GM12891 (cell line): ENCODE results near the gene ARRDC4.

Experiments
- DNase-seq: peaks from one replicate; pipeline ENCODE4 v3.0.0; 2011; ENCODE audit warnings: low spot score; ENCODE audit not compliant: insufficient read length
- FAIRE-seq: peaks from 2 replicates; lab custom pipeline; 2011; peaks lifted over from hg19 to GRCh38; lab: Jason Lieb, UNC
- PAX5 ChIP-seq: IDR thresholded peaks from 2 replicates; pipeline ENCODE4 v1.6.1; 2011; ENCODE audit warnings: low read length, moderate library complexity, mild to moderate bottlenecking; ENCODE audit not compliant: insufficient read depth, severe bottlenecking
- POLR2A ChIP-seq: IDR thresholded peaks from 2 replicates; pipeline ENCODE4 v1.6.1; 2011; ENCODE audit warnings: low read depth, low read length, control low read depth
- POLR2AphosphoS5 ChIP-seq: IDR thresholded peaks from 2 replicates; pipeline ENCODE4 v1.6.1; 2011; ENCODE audit warnings: low read depth, low read length, control low read depth
- POU2F2 ChIP-seq: IDR thresholded peaks from 2 replicates; pipeline ENCODE4 v1.6.1; 2011; ENCODE audit warnings: low read depth, mild to moderate bottlenecking, control low read depth, low read length, moderate library complexity
- SPI1 ChIP-seq: IDR thresholded peaks from 2 replicates; pipeline ENCODE4 v1.6.1; 2011; ENCODE audit warnings: low read depth, low read length, control low read depth
- TAF1 ChIP-seq: IDR thresholded peaks from 2 replicates; pipeline ENCODE4 v1.6.1; 2011; ENCODE audit warnings: low read depth, low read length, control low read depth

ARRDC4 gene

DNA sequence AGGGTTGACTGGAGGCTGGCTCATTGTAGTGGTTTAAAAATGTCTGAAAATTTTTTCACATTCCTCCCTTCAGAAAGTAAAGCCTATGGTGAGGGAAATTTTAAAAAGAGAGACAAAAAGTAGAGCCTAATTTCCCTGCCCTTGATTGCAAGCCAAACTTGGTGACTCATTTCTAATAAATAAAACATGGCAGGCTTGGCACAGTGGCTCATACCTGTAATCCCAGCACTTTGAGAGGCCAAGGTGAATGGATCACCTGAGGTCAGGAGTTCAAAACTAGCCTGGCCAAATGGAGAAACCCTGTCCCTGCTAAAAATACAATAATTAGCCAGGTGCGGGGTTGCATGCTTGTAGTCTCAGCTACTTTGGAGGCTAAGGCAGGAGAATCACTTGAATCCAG, 18.9 kb upstream of the ARRDC4 start:
- DNase-seq (no peak), FAIRE-seq (no peak)
- TF ChIP-seq POLR2AphosphoS5 (no peak), PAX5 (no peak), POU2F2 (no peak), SPI1 (no peak), TAF1 (no peak), POLR2A (no peak)

DNA sequence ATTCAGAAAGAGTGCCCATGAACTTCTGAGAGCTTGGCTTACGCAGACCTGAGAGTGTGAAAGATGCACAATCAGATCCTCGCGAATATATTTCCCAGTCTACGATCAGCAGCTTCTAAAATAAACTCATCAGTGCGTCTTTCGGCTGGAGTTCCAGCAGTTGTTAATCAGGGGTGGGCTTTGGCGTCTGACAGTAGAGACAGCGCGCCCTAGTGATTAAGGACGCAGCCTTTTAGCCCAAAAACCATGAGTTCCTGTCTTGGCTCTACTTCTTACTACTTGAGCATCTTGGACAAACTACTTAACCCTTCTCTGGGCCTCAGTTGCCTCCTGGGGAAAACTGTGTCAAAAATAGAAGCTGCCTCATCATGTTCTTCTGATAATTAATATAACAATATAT, 15.8 kb upstream of the ARRDC4 start:
- no peak for FAIRE-seq
- DNase-seq = no peak
- TF ChIP-seq SPI1 (no peak), POU2F2 (no peak), POLR2AphosphoS5 (no peak), POLR2A (no peak), PAX5 (no peak), TAF1 (no peak)

DNA sequence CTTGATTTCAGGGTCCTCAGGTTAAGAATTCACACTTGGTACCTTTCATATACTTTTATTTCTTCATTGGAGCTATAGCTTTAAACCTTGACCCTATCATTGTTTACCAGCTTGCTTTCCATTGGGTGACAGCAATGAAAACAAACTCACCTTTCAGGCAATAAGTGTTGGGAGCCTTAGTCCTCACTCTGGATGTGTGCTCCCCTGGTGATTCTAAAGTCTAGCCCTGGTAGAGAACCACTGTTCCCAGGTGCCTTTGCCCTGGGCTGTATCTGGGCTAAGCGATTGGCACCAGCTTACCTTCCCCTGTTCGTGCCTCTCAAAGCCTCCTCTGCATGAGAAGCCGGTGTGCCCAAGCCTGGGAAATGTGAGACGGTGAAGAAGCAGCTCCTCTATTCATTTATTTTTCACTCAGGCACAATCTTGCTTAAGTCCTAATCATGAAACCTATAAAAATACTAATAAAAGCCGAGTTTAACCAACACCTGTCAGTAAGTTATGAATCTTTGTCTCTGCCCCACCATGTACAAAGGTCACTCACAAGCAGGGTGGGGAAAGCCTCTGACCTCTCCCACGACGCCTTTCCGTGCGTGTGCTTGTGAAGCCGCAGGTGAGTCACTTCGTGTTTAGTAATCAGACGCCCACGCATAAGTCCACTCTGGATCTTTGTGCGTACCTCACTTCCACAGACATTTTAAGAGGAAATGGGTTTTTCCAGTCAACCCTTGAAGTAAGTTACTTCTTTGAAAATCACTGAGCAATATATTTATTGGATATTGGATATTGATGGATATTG, 12.8 kb upstream of the ARRDC4 start:
- DNase-seq (no peak), FAIRE-seq (no peak)
- TF ChIP-seq POLR2AphosphoS5 (no peak), POU2F2 (no peak), POLR2A (no peak), SPI1 (no peak), TAF1 (no peak), PAX5 (no peak)

DNA sequence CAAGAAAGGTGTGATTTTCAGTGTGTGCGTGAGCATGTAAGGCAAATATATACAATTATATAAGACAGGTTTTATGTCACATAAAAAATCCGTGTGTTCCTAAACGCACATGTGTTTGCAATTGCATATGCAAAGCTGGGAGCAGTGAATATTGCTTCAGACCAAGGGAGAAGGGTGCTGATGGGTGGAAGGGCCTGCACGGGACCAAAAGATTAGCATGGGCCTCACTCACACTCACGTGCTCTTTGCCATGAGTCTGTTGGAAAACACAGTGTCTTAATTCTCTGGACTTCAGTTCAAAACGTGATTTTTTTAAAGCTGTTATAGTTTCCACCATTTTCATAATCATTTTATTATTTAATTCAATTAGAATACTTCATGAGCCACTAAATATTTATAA, 7.2 kb upstream of the ARRDC4 start:
- no peak for TF ChIP-seq PAX5
- no peak for TF ChIP-seq POLR2A
- no peak for TF ChIP-seq POLR2AphosphoS5
- TF ChIP-seq POU2F2 = no peak
- no peak for TF ChIP-seq TAF1
- TF ChIP-seq SPI1 = no peak
- FAIRE-seq (no peak), DNase-seq (no peak)

DNA sequence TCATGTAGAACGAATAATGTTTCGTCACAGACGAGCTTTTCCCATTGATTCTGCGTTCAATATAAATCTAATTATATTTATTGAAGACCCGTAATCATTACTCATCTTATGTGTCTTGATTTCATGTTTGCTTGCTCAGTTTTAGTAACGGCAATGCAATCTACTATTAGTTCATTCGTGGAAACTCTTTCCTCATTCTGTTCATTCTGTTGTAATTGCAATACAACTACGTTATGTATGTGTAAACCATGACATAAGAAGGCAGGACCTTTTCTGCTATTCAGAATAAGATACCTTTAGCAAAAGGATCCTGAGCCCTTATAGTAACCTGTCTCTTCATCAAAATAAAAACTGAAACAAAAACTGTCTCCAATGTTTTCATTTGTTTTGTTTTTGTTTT, 6.8 kb upstream of the ARRDC4 start:
- DNase-seq (no peak), FAIRE-seq (no peak)
- TF ChIP-seq POU2F2 = no peak
- TF ChIP-seq POLR2AphosphoS5 = no peak
- no peak for TF ChIP-seq PAX5
- no peak for TF ChIP-seq POLR2A
- TF ChIP-seq SPI1 = no peak
- no peak for TF ChIP-seq TAF1

DNA sequence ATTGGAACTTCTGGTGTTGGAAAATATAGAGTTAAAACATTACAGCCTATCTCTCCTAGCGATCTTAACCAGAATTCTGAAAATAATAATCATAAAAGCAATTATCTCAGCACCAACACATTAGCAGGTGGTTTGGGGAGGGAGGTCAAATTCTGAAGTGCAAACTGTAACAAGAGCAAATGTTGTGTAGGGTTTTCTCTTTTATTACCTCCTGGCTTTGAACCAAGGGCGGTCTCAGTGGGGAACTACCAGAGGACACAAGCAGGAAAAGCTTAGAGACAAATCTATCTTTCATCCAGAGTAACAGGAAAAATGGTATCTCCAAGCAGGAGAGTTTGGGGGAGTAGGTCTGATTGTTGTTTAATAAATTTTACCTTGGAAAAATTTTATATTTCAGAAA, 5.5 kb upstream of the ARRDC4 start:
- no peak for TF ChIP-seq POLR2A
- TF ChIP-seq SPI1 = no peak
- no peak for TF ChIP-seq TAF1
- no peak for TF ChIP-seq PAX5
- no peak for TF ChIP-seq POLR2AphosphoS5
- TF ChIP-seq POU2F2 = no peak
- DNase-seq (no peak), FAIRE-seq (no peak)

DNA sequence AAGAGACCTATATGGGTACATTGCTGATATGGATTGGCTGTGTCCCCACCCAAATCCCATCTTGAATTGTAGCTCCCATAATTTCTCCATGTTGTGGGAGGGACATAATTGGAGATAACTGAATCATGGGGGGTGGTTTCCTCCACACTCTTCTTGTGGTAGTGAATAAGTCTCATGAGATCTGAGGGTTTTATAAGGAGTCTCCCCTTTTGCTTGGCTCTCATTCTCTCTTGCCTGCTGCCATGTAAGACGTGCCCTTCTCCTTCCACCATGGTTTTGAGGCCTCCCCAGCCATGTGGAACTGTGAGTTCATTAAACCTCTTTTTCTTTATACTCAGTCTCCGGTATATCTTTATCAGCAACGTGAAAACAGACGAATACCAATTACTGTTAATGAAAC, 5.0 kb upstream of the ARRDC4 start:
- no peak for DNase-seq
- TF ChIP-seq SPI1 (no peak), TAF1 (no peak), POU2F2 (no peak), PAX5 (no peak), POLR2AphosphoS5 (no peak), POLR2A (no peak)
- no peak for FAIRE-seq

DNA sequence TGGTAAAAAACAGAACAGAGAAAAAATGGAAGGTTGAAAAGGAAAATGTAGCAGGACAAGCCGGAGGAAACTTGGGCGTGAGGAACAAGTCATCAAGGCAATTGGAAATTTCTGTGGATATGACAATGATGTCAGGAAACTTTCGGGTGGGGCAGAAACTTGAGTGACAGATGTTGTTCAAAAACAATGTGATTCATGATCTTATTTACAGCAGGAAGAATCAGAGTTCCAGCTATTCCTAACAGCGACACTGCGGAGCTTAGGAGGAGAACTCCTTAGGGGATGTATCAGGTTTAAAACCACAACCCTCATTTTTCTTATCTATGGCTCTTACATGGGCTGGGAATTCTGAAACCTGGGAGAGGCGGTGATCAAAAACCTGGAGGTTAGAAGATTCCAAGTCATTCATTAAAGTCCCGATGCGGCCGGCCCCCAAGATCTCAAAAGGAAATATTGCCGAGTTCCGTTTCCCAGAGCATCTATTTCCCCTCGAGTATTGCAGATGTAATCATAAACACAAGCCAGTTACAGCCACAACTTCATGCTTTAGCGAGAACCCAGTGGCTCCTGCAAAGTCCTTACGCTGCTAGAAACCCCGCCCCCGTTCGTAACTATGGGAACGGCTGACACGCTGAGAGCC, 659 bp upstream of the ARRDC4 start:
- no peak for FAIRE-seq
- DNase-seq = no peak
- TF ChIP-seq SPI1 (no peak), PAX5 (no peak)

DNA sequence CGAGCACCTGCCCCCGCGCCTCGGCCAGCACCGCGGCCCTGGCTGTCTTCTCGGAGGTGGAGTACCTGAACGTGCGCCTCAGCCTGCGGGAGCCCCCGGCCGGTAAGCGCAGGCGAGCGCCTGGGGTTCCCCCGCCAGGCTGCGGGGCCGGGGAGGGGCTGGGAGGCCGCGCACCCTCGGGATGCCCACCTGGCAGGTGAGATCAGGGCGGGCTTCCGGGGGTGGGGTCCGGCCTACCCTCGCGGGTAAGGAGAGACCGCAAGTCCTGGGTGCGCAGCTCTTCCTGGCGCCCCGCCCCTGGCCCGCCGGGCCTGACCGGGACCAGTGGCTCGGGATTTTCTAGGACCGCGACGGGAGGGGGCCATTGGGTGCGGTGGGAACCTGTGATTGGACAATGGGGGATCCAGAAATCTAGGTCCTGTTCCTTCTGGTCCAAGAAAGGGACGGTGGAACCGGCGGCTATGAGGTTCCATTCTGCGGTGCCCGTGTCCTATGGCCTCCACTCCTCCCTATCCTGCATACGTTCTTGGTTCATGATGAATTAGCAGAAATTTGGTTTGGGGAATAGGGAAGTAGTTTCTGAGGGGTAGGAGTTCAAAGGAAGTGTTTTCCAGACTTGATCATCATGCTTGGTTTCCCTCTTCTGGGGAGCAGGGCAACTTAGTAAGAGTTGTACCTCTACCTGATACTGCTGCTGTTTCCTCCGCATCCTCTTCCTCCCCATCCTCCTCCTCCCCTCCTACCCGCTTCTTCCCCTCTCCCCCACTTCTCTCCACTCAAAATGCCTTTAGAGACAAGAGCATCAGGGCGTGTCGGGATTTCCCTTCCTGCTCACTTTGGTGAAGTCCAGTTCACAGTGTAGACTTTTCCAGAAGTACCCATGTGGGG, 808 bp downstream of the ARRDC4 start:
- FAIRE-seq = no peak
- no peak for DNase-seq
- TF ChIP-seq POLR2A = no peak
